Osteocyte (in vitro differentiated cells): Measurements from ENCODE around the gene TNRC6B. TPM values are rescaled to one million over a fixed set of nuclear protein-coding genes. Genes with fewer than 3 reads are reported as not detected.
"Not testable (repeated sequence)": the region's sequence is repeated elsewhere in the genome, so short reads cannot be mapped to it uniquely, and the experiment has no call there.

Experiments used
- DNase-seq: peaks from one replicate; pipeline ENCODE4 v3.0.0; 2021; ENCODE audit warnings: mixed read lengths; ENCODE audit not compliant: unreplicated experiment; ENCODE audit errors: extremely low spot score
- H3K27ac Mint-ChIP-seq: one replicate; pipeline ENCODE4 v1.8.0; 2021; ENCODE audit warnings: mild to moderate bottlenecking, mixed read lengths; ENCODE audit not compliant: unreplicated experiment
- H3K27me3 Mint-ChIP-seq: one replicate; pipeline ENCODE4 v1.8.0; 2021; ENCODE audit warnings: mixed read lengths; ENCODE audit not compliant: unreplicated experiment
- H3K36me3 Mint-ChIP-seq: one replicate; pipeline ENCODE4 v1.8.0; 2021; ENCODE audit warnings: mixed read lengths; ENCODE audit not compliant: unreplicated experiment
- H3K4me1 Mint-ChIP-seq: one replicate; pipeline ENCODE4 v1.8.0; 2021; ENCODE audit warnings: mixed read lengths; ENCODE audit not compliant: unreplicated experiment
- H3K4me3 Mint-ChIP-seq: one replicate; pipeline ENCODE4 v1.8.0; 2021; ENCODE audit warnings: mild to moderate bottlenecking, moderate library complexity, mixed read lengths; ENCODE audit not compliant: unreplicated experiment
- H3K9me3 Mint-ChIP-seq: one replicate; pipeline ENCODE4 v1.8.0; 2021; ENCODE audit warnings: mixed read lengths; ENCODE audit not compliant: unreplicated experiment
- total RNA-seq: library from RNA; stranded (reverse); gene quantifications from 2 replicates; pipeline ENCODE4 v1.2.1, GENCODE V29; 2021
- TF ChIP-seq, protein P1 (sequence below): fragments of 200-600 bp; sonication (generic); IDR thresholded peaks from 2 replicates; pipeline ENCODE4 v1.5.0; 2021; ENCODE audit warnings: antibody characterized with exemption, mild to moderate bottlenecking, moderate library complexity

TNRC6B gene
- total RNA-seq, 1 donor from 2014 or later, result 47.4 TPM

DNA sequence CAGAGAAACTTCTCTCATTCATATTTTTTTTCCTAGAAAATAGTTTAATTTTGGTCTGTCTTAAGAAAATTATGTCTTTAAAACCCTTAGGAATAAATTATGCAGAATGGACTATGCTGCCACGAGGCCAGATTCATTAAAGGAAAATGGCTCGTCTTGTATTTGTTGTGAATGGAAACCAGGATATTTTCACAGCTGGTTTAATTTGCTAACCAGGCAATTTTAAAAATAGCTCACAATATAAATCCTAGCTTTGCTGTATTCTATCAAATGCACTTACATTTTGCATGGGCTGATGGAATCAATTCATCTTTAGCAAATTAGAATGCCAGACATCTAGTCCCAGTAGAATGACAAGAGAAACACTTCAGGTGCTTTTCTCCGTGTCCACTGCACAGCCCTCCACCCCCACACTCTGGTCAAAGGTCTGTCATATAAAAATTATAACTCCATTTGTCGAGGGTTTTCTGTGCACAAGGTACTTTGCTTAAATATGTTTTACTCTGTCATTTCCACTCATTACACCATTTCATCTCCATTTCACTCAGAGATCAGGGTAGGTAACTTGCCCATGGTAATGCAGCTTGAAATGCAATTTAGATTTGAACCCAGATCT is 20.3 kb upstream of the TNRC6B start:
- Mint-ChIP-seq H3K9me3 (no peaks in the 10 kb centered on the region), H3K4me3 (no peak overlapping the region), H3K27me3 (no peaks in the 10 kb centered on the region), H3K4me1 (peaks cover 24% of the 10 kb centered on the region), H3K36me3 (peaks cover 8% of the 10 kb centered on the region), H3K27ac (peak overlapping the region; percentile 52)
- TF ChIP-seq, protein P1, sequence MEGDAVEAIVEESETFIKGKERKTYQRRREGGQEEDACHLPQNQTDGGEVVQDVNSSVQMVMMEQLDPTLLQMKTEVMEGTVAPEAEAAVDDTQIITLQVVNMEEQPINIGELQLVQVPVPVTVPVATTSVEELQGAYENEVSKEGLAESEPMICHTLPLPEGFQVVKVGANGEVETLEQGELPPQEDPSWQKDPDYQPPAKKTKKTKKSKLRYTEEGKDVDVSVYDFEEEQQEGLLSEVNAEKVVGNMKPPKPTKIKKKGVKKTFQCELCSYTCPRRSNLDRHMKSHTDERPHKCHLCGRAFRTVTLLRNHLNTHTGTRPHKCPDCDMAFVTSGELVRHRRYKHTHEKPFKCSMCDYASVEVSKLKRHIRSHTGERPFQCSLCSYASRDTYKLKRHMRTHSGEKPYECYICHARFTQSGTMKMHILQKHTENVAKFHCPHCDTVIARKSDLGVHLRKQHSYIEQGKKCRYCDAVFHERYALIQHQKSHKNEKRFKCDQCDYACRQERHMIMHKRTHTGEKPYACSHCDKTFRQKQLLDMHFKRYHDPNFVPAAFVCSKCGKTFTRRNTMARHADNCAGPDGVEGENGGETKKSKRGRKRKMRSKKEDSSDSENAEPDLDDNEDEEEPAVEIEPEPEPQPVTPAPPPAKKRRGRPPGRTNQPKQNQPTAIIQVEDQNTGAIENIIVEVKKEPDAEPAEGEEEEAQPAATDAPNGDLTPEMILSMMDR, result no peak
- no peak for DNase-seq

DNA sequence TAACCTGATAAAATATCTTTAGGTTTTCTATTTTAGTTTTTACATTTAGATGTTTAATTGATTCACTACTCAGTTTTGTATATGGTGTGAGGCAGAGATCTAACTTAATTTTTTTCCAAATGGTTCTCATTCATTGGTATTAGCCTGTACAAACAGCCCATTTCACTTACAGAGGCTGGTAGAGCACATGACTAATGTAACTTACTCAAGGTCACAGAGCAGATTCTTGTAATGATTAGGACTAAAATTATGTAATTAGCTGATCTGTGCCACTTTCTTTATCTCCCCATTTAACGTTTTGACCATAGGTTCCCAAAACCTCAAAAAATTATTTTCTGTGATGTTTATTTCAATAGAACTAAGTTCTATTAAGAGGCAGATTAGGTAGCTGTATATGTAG is 16.5 kb upstream of the TNRC6B start:
- H3K27ac Mint-ChIP-seq, result no peak overlapping the region
- H3K27me3 Mint-ChIP-seq, result no peaks in the 10 kb centered on the region
- DNase-seq, result no peak
- H3K36me3 Mint-ChIP-seq, result peaks cover 20% of the 10 kb centered on the region
- H3K4me3 Mint-ChIP-seq, result no peak overlapping the region
- no peaks in the 10 kb centered on the region for H3K9me3 Mint-ChIP-seq
- TF ChIP-seq, protein P1, result no peak
- peaks cover 18% of the 10 kb centered on the region for H3K4me1 Mint-ChIP-seq

DNA sequence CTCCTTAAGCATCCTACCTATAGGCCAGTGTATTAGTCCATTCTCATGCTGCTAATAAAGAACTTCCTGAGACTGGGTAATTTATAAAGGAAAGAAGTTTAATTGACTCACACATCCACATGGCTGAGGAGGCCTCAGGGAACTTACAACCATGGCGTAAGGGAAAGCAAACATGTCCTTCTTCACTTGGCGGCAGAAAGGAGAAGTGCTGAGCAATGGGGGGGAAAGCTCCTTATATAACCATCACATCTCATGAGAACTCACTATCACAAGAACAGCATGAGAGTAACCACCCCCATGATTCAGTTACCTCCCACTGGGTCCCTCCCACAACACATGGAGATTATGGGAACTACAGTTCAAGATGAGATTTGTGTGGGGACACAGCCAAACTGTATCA is 12.2 kb upstream of the TNRC6B start:
- H3K4me3 Mint-ChIP-seq, H3K27me3 Mint-ChIP-seq, H3K27ac Mint-ChIP-seq, H3K4me1 Mint-ChIP-seq, H3K9me3 Mint-ChIP-seq: not testable (repeated sequence)
- DNase-seq, result peak; percentile 11
- peaks cover 26% of the 10 kb centered on the region for H3K36me3 Mint-ChIP-seq

DNA sequence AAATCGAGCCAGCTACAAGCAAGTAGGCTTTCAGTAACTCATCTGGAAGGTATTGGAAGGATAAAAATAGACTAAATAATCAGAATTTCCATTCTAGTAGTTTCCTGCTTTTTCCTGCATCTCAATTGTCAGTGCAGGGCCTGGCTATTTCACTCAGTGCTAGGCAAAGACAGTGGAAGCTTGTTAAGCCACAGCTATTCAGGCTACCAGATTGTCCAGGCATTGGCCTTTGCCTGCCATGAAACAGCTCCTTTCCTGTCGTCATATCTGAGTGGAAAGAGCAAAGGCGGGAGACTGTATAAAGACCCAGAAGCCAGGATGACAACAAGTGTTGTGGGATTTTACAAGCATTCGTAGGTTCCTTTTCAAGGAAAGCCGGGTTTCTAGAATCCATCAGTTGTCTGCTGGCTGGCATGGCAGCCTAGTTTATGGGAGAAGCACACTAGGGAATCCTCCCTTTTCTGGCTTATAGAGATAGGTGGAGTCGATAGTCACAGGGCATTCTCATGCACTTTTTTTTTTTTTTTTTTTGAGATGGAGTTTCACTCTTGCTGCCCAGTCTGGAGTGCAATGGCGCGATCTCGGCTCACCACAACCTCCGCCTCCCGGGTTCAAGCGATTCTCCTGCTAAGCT is 2.0 kb upstream of the TNRC6B start:
- no peaks in the 10 kb centered on the region for H3K27me3 Mint-ChIP-seq
- H3K4me3 Mint-ChIP-seq, result no peak overlapping the region
- H3K27ac Mint-ChIP-seq, result no peak overlapping the region
- H3K4me1 Mint-ChIP-seq, result peaks cover 35% of the 10 kb centered on the region
- TF ChIP-seq, protein P1, result no peak
- H3K9me3 Mint-ChIP-seq, result no peaks in the 10 kb centered on the region
- no peaks in the 10 kb centered on the region for H3K36me3 Mint-ChIP-seq
- DNase-seq, result peak; percentile 30

DNA sequence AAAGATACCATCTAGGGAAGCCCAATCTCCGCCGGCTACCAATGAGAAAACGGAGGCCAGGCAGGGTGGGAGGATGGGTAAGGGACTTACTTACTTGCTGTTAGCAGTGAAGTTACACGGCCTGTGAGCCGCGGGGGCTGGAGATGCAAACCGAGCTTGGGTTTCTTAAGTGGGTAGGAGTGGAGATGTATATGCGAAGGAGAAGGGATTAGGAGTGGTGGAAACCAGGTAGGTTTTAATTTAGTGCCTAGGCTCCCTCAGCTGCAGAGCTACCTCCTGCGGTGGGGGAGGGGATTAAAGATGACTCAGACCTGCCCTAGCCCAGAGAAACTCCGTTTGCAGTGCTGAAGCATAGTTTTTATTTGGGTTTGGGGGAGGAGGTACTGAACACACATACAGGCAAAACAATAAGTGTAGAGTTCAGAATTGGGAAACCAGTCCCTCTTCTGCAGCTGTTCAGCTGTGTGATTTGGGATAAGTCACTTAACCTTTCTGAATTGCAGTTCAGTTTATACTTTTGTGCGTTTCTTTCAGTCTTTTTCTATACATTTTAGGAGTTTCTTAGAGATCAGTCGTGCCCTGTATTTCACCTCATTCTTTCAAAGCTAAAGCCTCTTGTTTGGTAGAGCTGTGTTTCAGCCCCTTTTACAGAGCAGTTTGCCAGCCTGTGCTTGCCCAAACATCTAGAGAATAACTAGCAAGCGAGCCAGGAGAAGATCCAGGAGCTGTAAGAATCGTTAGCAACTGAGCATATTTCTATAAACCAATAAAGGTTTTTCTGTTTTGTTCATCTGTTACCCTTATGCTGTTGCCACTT is 596 bp upstream of the TNRC6B start:
- Mint-ChIP-seq H3K9me3 (no peaks in the 10 kb centered on the region), H3K27me3 (no peaks in the 10 kb centered on the region), H3K27ac (peak overlapping the region; percentile 93), H3K36me3 (no peaks in the 10 kb centered on the region), H3K4me3 (peak overlapping the region; percentile 90), H3K4me1 (peaks cover 41% of the 10 kb centered on the region)
- TF ChIP-seq, protein P1, result no peak
- DNase-seq, result peak; percentile 82
